ENCODE measurements around the gene HSFX1. TPM values are rescaled to one million over a fixed set of nuclear protein-coding genes. Genes with fewer than 3 reads are reported as not detected.

HSFX1 gene
- total RNA-seq, 1 experiment from 2014 or later = 1.0 TPM

DNA sequence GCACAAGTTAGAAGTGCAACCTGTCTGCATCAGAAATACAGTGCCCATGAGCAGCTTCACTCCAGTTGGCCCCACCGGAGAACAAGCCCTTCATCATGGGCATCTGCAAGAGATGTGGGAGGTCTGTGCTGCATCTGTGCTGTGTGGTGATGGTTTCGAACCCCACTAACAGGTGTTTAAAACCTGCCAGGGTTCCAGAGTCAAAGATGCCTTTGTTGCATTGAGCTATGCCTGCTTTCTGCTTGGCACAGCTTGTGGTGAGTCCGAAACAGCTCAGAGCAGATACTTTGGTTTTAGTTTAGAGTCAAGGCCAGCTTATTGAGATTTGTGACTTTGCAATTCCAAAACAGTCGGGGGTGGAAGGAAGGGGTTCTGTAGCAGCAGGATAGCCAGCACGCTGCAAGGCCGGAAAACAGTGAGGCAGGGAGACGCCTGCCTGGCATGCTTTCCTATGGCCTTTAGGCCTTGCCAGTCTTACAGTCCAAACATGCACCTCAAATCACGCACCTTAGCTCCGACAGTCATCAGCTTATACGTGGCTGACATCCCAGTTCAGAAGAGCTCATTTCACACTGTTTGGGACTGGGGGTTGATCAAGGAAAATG lies 29.7 kb downstream of the HSFX1 start:
- no peaks in the 10 kb centered on the region for H3K36me3 ChIP-seq (ENCODE audit: control insufficient read depth, insufficient read depth, low read length)
- ChIA-PET POLR2A (no interaction called here), CTCF (no interaction called here)
- BruUV-seq (replicated peaks) = no TSS peak
- no peak for TF ChIP-seq REST (IDR thresholded peaks at IDR 0.05; ENCODE audit: insufficient read depth in 1 of 2, low read depth in 2 of 2, low read length in 1 of 2)
- no peak for TF ChIP-seq SIN3A (IDR thresholded peaks at IDR 0.05; ENCODE audit: borderline replicate concordance, insufficient read depth, low read depth, low read length)
- TF ChIP-seq POLR2AphosphoS5 (IDR thresholded peaks at IDR 0.05; ENCODE audit: low read depth, low read length) = no peak
- no peak for TF ChIP-seq TCF7L2 (IDR thresholded peaks at IDR 0.05; ENCODE audit: low read depth, low read length)
- TF ChIP-seq, protein P1, sequence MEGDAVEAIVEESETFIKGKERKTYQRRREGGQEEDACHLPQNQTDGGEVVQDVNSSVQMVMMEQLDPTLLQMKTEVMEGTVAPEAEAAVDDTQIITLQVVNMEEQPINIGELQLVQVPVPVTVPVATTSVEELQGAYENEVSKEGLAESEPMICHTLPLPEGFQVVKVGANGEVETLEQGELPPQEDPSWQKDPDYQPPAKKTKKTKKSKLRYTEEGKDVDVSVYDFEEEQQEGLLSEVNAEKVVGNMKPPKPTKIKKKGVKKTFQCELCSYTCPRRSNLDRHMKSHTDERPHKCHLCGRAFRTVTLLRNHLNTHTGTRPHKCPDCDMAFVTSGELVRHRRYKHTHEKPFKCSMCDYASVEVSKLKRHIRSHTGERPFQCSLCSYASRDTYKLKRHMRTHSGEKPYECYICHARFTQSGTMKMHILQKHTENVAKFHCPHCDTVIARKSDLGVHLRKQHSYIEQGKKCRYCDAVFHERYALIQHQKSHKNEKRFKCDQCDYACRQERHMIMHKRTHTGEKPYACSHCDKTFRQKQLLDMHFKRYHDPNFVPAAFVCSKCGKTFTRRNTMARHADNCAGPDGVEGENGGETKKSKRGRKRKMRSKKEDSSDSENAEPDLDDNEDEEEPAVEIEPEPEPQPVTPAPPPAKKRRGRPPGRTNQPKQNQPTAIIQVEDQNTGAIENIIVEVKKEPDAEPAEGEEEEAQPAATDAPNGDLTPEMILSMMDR (IDR thresholded peaks at IDR 0.05) = no peak
- no peaks in the 10 kb centered on the region for H3K9me3 ChIP-seq (ENCODE audit: control insufficient read depth, insufficient read depth, low read depth, low read length)
- ATAC-seq (no peak), DNase-seq (ENCODE audit: low read depth, low spot score) (no peak)
- no peaks in the 10 kb centered on the region for H3K4me1 ChIP-seq (ENCODE audit: control insufficient read depth, insufficient read depth, low read length)
- intact Hi-C loops (cut with micrococcal nuclease; ENCODE audit: unreplicated experiment) (no loop called here), in situ Hi-C loops (cut with HindIII; ENCODE audit: low pct_unique_long_range_greater_than_20kb, low sequenced_read_pairs) (no loop called here)
- no peaks in the 10 kb centered on the region for H3K27me3 ChIP-seq (ENCODE audit: control insufficient read depth, insufficient read depth, low read length)
- H3K27ac ChIP-seq (ENCODE audit: low read length) = no peak overlapping the region
- no peak overlapping the region for H3K4me3 ChIP-seq (ENCODE audit: low read depth in 2 of 2, low read length in 2 of 2)

GRCh38 chrX:149804102-149804501 lies 30.2 kb downstream of the HSFX1 start:
- intact Hi-C loops (cut with micrococcal nuclease; ENCODE audit: unreplicated experiment) (no loop called here), in situ Hi-C loops (cut with HindIII; ENCODE audit: low pct_unique_long_range_greater_than_20kb, low sequenced_read_pairs) (no loop called here)
- CTCF ChIA-PET = no interaction called here
- POLR2A ChIA-PET = no interaction called here
- Histone ChIP-seq H3K9me3 (ENCODE audit: control insufficient read depth, insufficient read depth, low read depth, low read length) (no peaks in the 10 kb centered on the region), H3K36me3 (ENCODE audit: control insufficient read depth, insufficient read depth, low read length) (no peaks in the 10 kb centered on the region), H3K27me3 (ENCODE audit: control insufficient read depth, insufficient read depth, low read length) (no peaks in the 10 kb centered on the region), H3K4me3 (ENCODE audit: low read depth in 2 of 2, low read length in 2 of 2) (no peak overlapping the region), H3K4me1 (ENCODE audit: control insufficient read depth, insufficient read depth, low read length) (no peaks in the 10 kb centered on the region), H3K27ac (ENCODE audit: low read length) (no peak overlapping the region)
- DNase-seq (ENCODE audit: low read depth, low spot score) = no peak
- no peak for TF ChIP-seq REST (IDR thresholded peaks at IDR 0.05; ENCODE audit: insufficient read depth in 1 of 2, low read depth in 2 of 2, low read length in 1 of 2)
- TF ChIP-seq TCF7L2 (IDR thresholded peaks at IDR 0.05; ENCODE audit: low read depth, low read length) = no peak
- TF ChIP-seq SIN3A (IDR thresholded peaks at IDR 0.05; ENCODE audit: borderline replicate concordance, insufficient read depth, low read depth, low read length) = no peak
- TF ChIP-seq, protein P1 (IDR thresholded peaks at IDR 0.05) = no peak
- TF ChIP-seq POLR2AphosphoS5 (IDR thresholded peaks at IDR 0.05; ENCODE audit: low read depth, low read length) = no peak
- no TSS peak for BruUV-seq (replicated peaks)
- ATAC-seq = no peak
